Bronchial epithelial cell (primary cell): ENCODE results near the gene MCTP2. TPM values are rescaled to one million over a fixed set of nuclear protein-coding genes. Genes with fewer than 3 reads are reported as not detected.

Experiments
- DNase-seq: peaks from one replicate; pipeline ENCODE4 v3.0.0-alpha.2; 2010; ENCODE audit warnings: low read depth
- FAIRE-seq: peaks from 2 replicates; lab custom pipeline; 2011; peaks lifted over from hg19 to GRCh38; lab: Jason Lieb, UNC
- H3K27me3 ChIP-seq: 2 replicates; pipeline ENCODE4 v1.5.1; 2011; ENCODE audit warnings: low read length; ENCODE audit not compliant: control insufficient read depth, insufficient read depth
- H3K36me3 ChIP-seq: 2 replicates; pipeline ENCODE4 v1.5.1; 2011; ENCODE audit warnings: low read length; ENCODE audit not compliant: control insufficient read depth, insufficient read depth
- H3K4me3 ChIP-seq: 2 replicates; pipeline ENCODE4 v1.5.1; 2011; ENCODE audit warnings: mild to moderate bottlenecking, low read depth, low read length, control low read depth
- CTCF ChIP-seq: IDR thresholded peaks from 2 replicates; pipeline ENCODE4 v1.5.1; 2011; ENCODE audit warnings: mild to moderate bottlenecking, moderate library complexity, low read length, control low read depth, inconsistent platforms; ENCODE audit not compliant: insufficient read depth, severe bottlenecking
- total RNA-seq: library from RNA; depleted of rRNA; stranded (reverse); fragments of >200 nt; gene quantifications from 2 replicates; pipeline ENCODE4 v1.2.1, GENCODE V29; 2014

The MCTP2 gene
- total RNA-seq, 1 donor from 2014 or later, result 20.0 TPM

DNA sequence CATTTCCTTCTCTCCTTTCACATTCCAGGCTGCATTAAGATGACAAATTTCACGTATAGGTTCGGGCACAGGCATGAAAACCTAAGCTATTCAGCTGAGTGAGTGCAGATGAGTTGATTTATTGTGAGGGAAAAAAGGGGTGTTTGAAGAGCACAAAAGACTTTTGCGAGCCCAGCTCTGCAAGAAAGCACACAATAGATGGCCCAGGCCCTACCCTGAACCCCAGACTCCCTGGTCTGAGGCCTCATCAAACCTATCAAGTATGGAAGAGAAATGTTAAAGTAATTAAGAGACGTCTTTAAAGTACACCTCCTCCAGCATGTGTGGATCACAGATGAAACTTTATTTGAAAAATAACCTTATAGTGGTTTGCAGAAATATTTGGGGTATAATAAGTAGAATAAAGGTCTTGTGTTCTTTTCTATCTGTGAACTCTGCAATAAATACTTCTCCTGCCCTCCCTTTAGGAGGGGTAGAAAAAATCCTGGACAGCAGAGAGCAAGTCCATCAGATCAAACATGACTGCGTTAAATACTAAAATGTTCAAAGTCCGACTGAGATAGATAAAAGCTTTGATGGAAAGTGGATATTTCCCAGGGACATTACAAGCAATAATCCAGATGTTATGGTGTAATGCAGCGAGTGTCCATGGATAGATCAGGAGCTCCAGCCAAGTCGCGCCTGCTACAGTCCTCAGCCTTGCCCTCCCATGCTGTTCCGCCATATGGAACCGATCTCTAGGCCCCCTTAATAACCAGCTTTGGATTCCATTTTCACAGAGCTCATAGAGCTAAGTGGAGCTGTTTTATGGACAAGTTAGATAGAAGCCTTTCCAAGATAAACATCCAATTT lies 121.5 kb downstream of the MCTP2 start:
- FAIRE-seq (no peak), DNase-seq (no peak)
- TF ChIP-seq CTCF, result no peak
- Histone ChIP-seq H3K27me3 (no peaks in the 10 kb centered on the region), H3K4me3 (no peak overlapping the region), H3K36me3 (peaks cover 4% of the 10 kb centered on the region)

GRCh38 chr15:94353488-94353820 lies 122.1 kb downstream of the MCTP2 start:
- TF ChIP-seq CTCF, result no peak
- DNase-seq, result no peak

GRCh38 chr15:94354655-94355054 lies 123.3 kb downstream of the MCTP2 start:
- H3K27me3 ChIP-seq, result no peaks in the 10 kb centered on the region
- peaks cover 4% of the 10 kb centered on the region for H3K36me3 ChIP-seq
- no peak for TF ChIP-seq CTCF
- H3K4me3 ChIP-seq, result no peak overlapping the region
- FAIRE-seq (no peak), DNase-seq (no peak)

More at GRCh38 chr15:94353488-94353820, 122.1 kb downstream of the MCTP2 start:
- H3K36me3 ChIP-seq, result peaks cover 4% of the 10 kb centered on the region
- no peak overlapping the region for H3K4me3 ChIP-seq
- FAIRE-seq, result no peak
- no peaks in the 10 kb centered on the region for H3K27me3 ChIP-seq

GRCh38 chr15:94359716-94360115 lies 128.4 kb downstream of the MCTP2 start:
- Histone ChIP-seq H3K27me3 (no peaks in the 10 kb centered on the region), H3K4me3 (no peak overlapping the region), H3K36me3 (no peaks in the 10 kb centered on the region)
- FAIRE-seq (no peak), DNase-seq (no peak)
- TF ChIP-seq CTCF, result no peak

- H3K36me3 ChIP-seq, result no peaks in the 10 kb centered on the region
- TF ChIP-seq CTCF, result no peak
- no peak for FAIRE-seq
Observed at GRCh38 chr15:94360251-94360685, 128.9 kb downstream of the MCTP2 start.

More at GRCh38 chr15:94360251-94360685, 128.9 kb downstream of the MCTP2 start:
- H3K4me3 ChIP-seq, result no peak overlapping the region
- no peak for DNase-seq
- H3K27me3 ChIP-seq, result no peaks in the 10 kb centered on the region
